WI38 (cell line): ENCODE measurements around the gene ULK4.
"Not testable (repeated sequence)": the region's sequence is repeated elsewhere in the genome, so short reads cannot be mapped to it uniquely, and the experiment has no call there.

ENCODE experiments used
- H3K4me3 ChIP-seq: 2 replicates; pipeline ENCODE4 v1.5.1; 2011; ENCODE audit warnings: low read depth, mild to moderate bottlenecking, control low read depth, low read length
- TF ChIP-seq, protein P1 (sequence below): IDR thresholded peaks from 2 replicates; pipeline ENCODE4 v1.5.1; 2012; ENCODE audit warnings: low read depth, mild to moderate bottlenecking, control low read depth, low read length

ULK4 gene

GRCh38 chr3:41863024-41863423 is 98.9 kb downstream of the ULK4 start:
- TF ChIP-seq, protein P1, sequence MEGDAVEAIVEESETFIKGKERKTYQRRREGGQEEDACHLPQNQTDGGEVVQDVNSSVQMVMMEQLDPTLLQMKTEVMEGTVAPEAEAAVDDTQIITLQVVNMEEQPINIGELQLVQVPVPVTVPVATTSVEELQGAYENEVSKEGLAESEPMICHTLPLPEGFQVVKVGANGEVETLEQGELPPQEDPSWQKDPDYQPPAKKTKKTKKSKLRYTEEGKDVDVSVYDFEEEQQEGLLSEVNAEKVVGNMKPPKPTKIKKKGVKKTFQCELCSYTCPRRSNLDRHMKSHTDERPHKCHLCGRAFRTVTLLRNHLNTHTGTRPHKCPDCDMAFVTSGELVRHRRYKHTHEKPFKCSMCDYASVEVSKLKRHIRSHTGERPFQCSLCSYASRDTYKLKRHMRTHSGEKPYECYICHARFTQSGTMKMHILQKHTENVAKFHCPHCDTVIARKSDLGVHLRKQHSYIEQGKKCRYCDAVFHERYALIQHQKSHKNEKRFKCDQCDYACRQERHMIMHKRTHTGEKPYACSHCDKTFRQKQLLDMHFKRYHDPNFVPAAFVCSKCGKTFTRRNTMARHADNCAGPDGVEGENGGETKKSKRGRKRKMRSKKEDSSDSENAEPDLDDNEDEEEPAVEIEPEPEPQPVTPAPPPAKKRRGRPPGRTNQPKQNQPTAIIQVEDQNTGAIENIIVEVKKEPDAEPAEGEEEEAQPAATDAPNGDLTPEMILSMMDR, result no peak
- no peak overlapping the region for H3K4me3 ChIP-seq

GRCh38 chr3:41860489-41860888 is 101.4 kb downstream of the ULK4 start:
- not testable (repeated sequence) for H3K4me3 ChIP-seq

- H3K4me3 ChIP-seq, result no peak overlapping the region
- TF ChIP-seq, protein P1, result no peak
These were observed 106.9 kb downstream of the ULK4 start for GRCh38 chr3:41854956-41855355.

- TF ChIP-seq, protein P1, result no peak
- no peak overlapping the region for H3K4me3 ChIP-seq
These were observed 108.2 kb downstream of the ULK4 start for GRCh38 chr3:41853540-41854196.

GRCh38 chr3:41848753-41849574 is 112.9 kb downstream of the ULK4 start:
- no peak overlapping the region for H3K4me3 ChIP-seq
- TF ChIP-seq, protein P1, result no peak

DNA sequence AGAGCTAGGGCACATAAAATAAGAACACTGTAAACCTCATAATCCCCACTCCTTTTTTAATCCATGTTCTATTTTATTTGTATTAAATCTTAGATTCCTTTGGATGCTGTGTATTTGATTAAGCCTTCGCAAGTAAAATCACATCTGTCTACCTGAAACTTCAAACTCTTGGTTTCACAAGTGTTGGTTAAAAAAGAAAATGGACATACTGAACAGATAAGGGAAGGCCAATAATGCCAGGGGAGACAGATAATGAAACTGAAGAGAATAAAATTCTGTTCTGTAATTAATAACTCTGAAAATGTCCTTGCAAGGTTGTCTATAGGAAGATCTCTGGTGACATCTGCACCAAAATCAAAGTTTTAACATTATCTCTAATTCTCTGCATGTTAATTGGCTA is 114.2 kb downstream of the ULK4 start:
- TF ChIP-seq, protein P1, result no peak

GRCh38 chr3:41846850-41847249 is 115.1 kb downstream of the ULK4 start:
- TF ChIP-seq, protein P1, result no peak
- no peak overlapping the region for H3K4me3 ChIP-seq

More for the DNA sequence above, 114.2 kb downstream of the ULK4 start:
- H3K4me3 ChIP-seq, result no peak overlapping the region

GRCh38 chr3:41845826-41846225 is 116.1 kb downstream of the ULK4 start:
- TF ChIP-seq, protein P1, result no peak
- H3K4me3 ChIP-seq, result no peak overlapping the region

- not testable (repeated sequence) for H3K4me3 ChIP-seq
These were observed 117.6 kb downstream of the ULK4 start for GRCh38 chr3:41844256-41844655.

- H3K4me3 ChIP-seq, result not testable (repeated sequence)
These were observed 120.8 kb downstream of the ULK4 start for GRCh38 chr3:41840936-41841668.
